H9 (cell line): ENCODE data around the gene CFI. TPM values are rescaled to one million over a fixed set of nuclear protein-coding genes. Genes with fewer than 3 reads are reported as not detected.

Source experiments
- DNase-seq: peaks from one replicate; pipeline ENCODE4 v3.0.0-alpha.2; 2017
- H2AFZ ChIP-seq: one replicate; pipeline ENCODE4 v1.6.1; 2013; ENCODE audit warnings: mild to moderate bottlenecking, low read length, control low read depth, moderate library complexity
- H2AK5ac ChIP-seq: 2 replicates; pipeline ENCODE4 v1.6.1; 2013; ENCODE audit warnings: low read length, control low read depth, mixed read lengths; ENCODE audit not compliant: insufficient read length
- H2BK120ac ChIP-seq: one replicate; pipeline ENCODE4 v1.6.1; 2013; ENCODE audit warnings: low read depth, mild to moderate bottlenecking, low read length, control low read depth, inconsistent platforms; ENCODE audit not compliant: poor library complexity, severe bottlenecking
- H2BK12ac ChIP-seq: 2 replicates; pipeline ENCODE4 v1.6.1; 2013; ENCODE audit warnings: low read length, control low read depth, mixed read lengths, low read depth; ENCODE audit not compliant: insufficient read length
- H2BK15ac ChIP-seq: 2 replicates; pipeline ENCODE4 v1.6.1; 2013; ENCODE audit warnings: low read depth, low read length, control low read depth
- H2BK20ac ChIP-seq: one replicate; pipeline ENCODE4 v1.6.1; 2013; ENCODE audit warnings: low read depth, mild to moderate bottlenecking, low read length, control low read depth, inconsistent platforms; ENCODE audit not compliant: poor library complexity, severe bottlenecking
- H2BK5ac ChIP-seq: 2 replicates; pipeline ENCODE4 v1.6.1; 2013; ENCODE audit warnings: low read length, control low read depth, mixed read lengths; ENCODE audit not compliant: insufficient read length
- H3K14ac ChIP-seq: 2 replicates; pipeline ENCODE4 v1.6.1; 2013; ENCODE audit warnings: low read length, control low read depth; ENCODE audit not compliant: insufficient read depth
- H3K18ac ChIP-seq: 2 replicates; pipeline ENCODE4 v1.6.1; 2013; ENCODE audit warnings: low read depth, mild to moderate bottlenecking, mixed read lengths, low read length, control low read depth; ENCODE audit not compliant: insufficient read length
- H3K23ac ChIP-seq: 2 replicates; pipeline ENCODE4 v1.6.1; 2013; ENCODE audit warnings: low read length, control low read depth, mixed read lengths, low read depth; ENCODE audit not compliant: insufficient read length
- H3K23me2 ChIP-seq: 2 replicates; pipeline ENCODE4 v1.6.1; 2013; ENCODE audit warnings: low read depth, mild to moderate bottlenecking, mixed read lengths, low read length, control low read depth; ENCODE audit not compliant: insufficient read length, poor library complexity, severe bottlenecking
- H3K27ac ChIP-seq: 2 replicates; pipeline ENCODE4 v1.5.1; 2013; ENCODE audit warnings: low read length, control low read depth, mixed read lengths, low read depth; ENCODE audit not compliant: insufficient read length
- H3K27me3 ChIP-seq: 2 replicates; pipeline ENCODE4 v1.6.1; 2013; ENCODE audit warnings: low read length, control low read depth, inconsistent platforms; ENCODE audit not compliant: insufficient read depth
- H3K4ac ChIP-seq: 2 replicates; pipeline ENCODE4 v1.6.1; 2013; ENCODE audit warnings: low read depth, mild to moderate bottlenecking, control low read depth, inconsistent platforms, low read length, moderate library complexity
- H3K4me1 ChIP-seq: 2 replicates; pipeline ENCODE4 v1.6.1; 2013; ENCODE audit warnings: low read length, control low read depth, inconsistent platforms; ENCODE audit not compliant: insufficient read depth
- H3K4me2 ChIP-seq: 2 replicates; pipeline ENCODE4 v1.6.1; 2013; ENCODE audit warnings: low read length, control low read depth, mixed read lengths; ENCODE audit not compliant: insufficient read length, insufficient read depth
- H3K56ac ChIP-seq: 2 replicates; pipeline ENCODE4 v1.6.1; 2013; ENCODE audit warnings: low read depth, mild to moderate bottlenecking, mixed read lengths, low read length, control low read depth; ENCODE audit not compliant: insufficient read length
- H3K79me1 ChIP-seq: 2 replicates; pipeline ENCODE4 v1.6.1; 2013; ENCODE audit warnings: low read depth, mild to moderate bottlenecking, moderate library complexity, low read length, control low read depth, inconsistent platforms; ENCODE audit not compliant: insufficient read depth, poor library complexity, severe bottlenecking
- H3K79me2 ChIP-seq: 2 replicates; pipeline ENCODE4 v1.6.1; 2013; ENCODE audit warnings: low read length, control low read depth, inconsistent platforms; ENCODE audit not compliant: insufficient read depth
- H3K9ac ChIP-seq: 2 replicates; pipeline ENCODE4 v1.6.1; 2013; ENCODE audit warnings: low read length, control low read depth, mixed read lengths; ENCODE audit not compliant: insufficient read length; ENCODE audit errors: extremely low read depth
- H3K9me3 ChIP-seq: one replicate; pipeline ENCODE4 v1.6.1; 2013; ENCODE audit warnings: low read depth, low read length, inconsistent platforms; ENCODE audit not compliant: control insufficient read depth
- H3T11ph ChIP-seq: one replicate; pipeline ENCODE4 v1.6.1; 2013; ENCODE audit warnings: mild to moderate bottlenecking, low read length, control low read depth, inconsistent platforms
- H4K20me1 ChIP-seq: one replicate; pipeline ENCODE4 v1.6.1; 2013; ENCODE audit not compliant: control insufficient read depth, insufficient read length, insufficient read depth
- H4K5ac ChIP-seq: 2 replicates; pipeline ENCODE4 v1.6.1; 2013; ENCODE audit warnings: low read depth, mild to moderate bottlenecking, mixed read lengths, low read length, control low read depth; ENCODE audit not compliant: insufficient read length
- H4K8ac ChIP-seq: replicated peaks from 2 replicates; pipeline ENCODE4 v1.6.1; 2013; ENCODE audit warnings: low read length, control low read depth, mixed read lengths, low read depth; ENCODE audit not compliant: insufficient read length
- H4K91ac ChIP-seq: 2 replicates; pipeline ENCODE4 v1.6.1; 2013; ENCODE audit warnings: low read depth, mild to moderate bottlenecking, moderate library complexity, mixed read lengths, low read length, control low read depth; ENCODE audit not compliant: insufficient read length
- H3K27ac Mint-ChIP-seq, 3 experiments: 2 replicates in 2 of 3; 3 replicates in 1 of 3; pipeline ENCODE4 v1.8.0; 2020 to 2021; ENCODE audit warnings: mixed read lengths in 3 of 3, mild to moderate bottlenecking in 1 of 3, moderate library complexity in 1 of 3
- H3K27me3 Mint-ChIP-seq: 2 replicates; pipeline ENCODE4 v1.8.0; 2021; ENCODE audit warnings: low read depth, mild to moderate bottlenecking, moderate library complexity, mixed read lengths
- H3K36me3 Mint-ChIP-seq, 3 experiments: 2 replicates in 2 of 3; 3 replicates in 1 of 3; pipeline ENCODE4 v1.8.0; 2020 to 2021; ENCODE audit warnings: low read depth in 3 of 3, mixed read lengths in 3 of 3; ENCODE audit not compliant: insufficient read depth in 1 of 3
- H3K4me1 Mint-ChIP-seq, 2 experiments: 2 replicates each; pipeline ENCODE4 v1.8.0; 2020; ENCODE audit warnings: mixed read lengths in 2 of 2
- H3K4me3 Mint-ChIP-seq, 2 experiments: 2 replicates in 1 of 2; 3 replicates in 1 of 2; pipeline ENCODE4 v1.8.0; 2020 to 2021; ENCODE audit warnings: mild to moderate bottlenecking in 2 of 2, mixed read lengths in 2 of 2, moderate library complexity in 1 of 2
- H3K9me3 Mint-ChIP-seq, 2 experiments: 2 replicates in 1 of 2; 3 replicates in 1 of 2; pipeline ENCODE4 v1.8.0; 2020; ENCODE audit warnings: mild to moderate bottlenecking in 2 of 2, mixed read lengths in 2 of 2, moderate library complexity in 1 of 2
- WGBS: extraction: QIAGEN DNeasy Blood & Tissue Kit; methylation state at CpG from one replicate; pipeline ENCODE4 v1.1.7; 2013; ENCODE audit warnings: missing lambda C conversion rate, low lambda C conversion rate, mixed read lengths; ENCODE audit not compliant: insufficient read length; ENCODE audit errors: extremely low coverage; 5-methylcytosine and 5-hydroxymethylcytosine counted together
- total RNA-seq: library from RNA; stranded (reverse); gene quantifications from 2 replicates; pipeline ENCODE4 v1.2.1, GENCODE V29; 2021
- TF ChIP-seq, protein P1 (sequence below): fragments of 200-600 bp; sonication (generic); conservative IDR thresholded peaks from 3 replicates; pipeline ENCODE4 v1.8.0; 2021; ENCODE audit warnings: antibody characterized with exemption, mild to moderate bottlenecking

CFI gene
- total RNA-seq, 1 experiment from 2014 or later, result not detected

GRCh38 chr4:109801099-109801789 lies 555 bp downstream of the CFI start:
- Histone ChIP-seq H3K27ac (no peak overlapping the region), H2BK15ac (no peak overlapping the region), H2BK120ac (no peak overlapping the region), H3K18ac (no peak overlapping the region), H3K56ac (no peak overlapping the region), H3K4ac (no peak overlapping the region), H4K91ac (no peak overlapping the region), H3K4me2 (no peak overlapping the region), H3K14ac (no peak overlapping the region), H2BK20ac (no peak overlapping the region), H3K9me3 (no peaks in the 10 kb centered on the region), H3K4me1 (no peaks in the 10 kb centered on the region), H3K79me1 (no peaks in the 10 kb centered on the region), H3K23me2 (no peaks in the 10 kb centered on the region), H3K79me2 (no peaks in the 10 kb centered on the region), H2AFZ (no peak overlapping the region), H3K27me3 (no peaks in the 10 kb centered on the region), H3T11ph (no peak overlapping the region), H2BK12ac (no peak overlapping the region), H2BK5ac (no peak overlapping the region), H3K9ac (no peak overlapping the region), H4K5ac (no peak overlapping the region), H2AK5ac (no peak overlapping the region), H4K20me1 (no peaks in the 10 kb centered on the region), H4K8ac (no peak overlapping the region), H3K23ac (no peak overlapping the region)
- Mint-ChIP-seq H3K27ac (no peak overlapping the region), H3K9me3 (peaks cover 3 to 5% of the 10 kb centered on the region in 2 experiments; a peak in 4 of 5 replicates), H3K4me3 (no peak overlapping the region), H3K36me3 (no peaks in the 10 kb centered on the region; a peak in 1 of 7 replicates), H3K4me1 (no peaks in the 10 kb centered on the region), H3K27me3 (no peaks in the 10 kb centered on the region)
- TF ChIP-seq, protein P1, sequence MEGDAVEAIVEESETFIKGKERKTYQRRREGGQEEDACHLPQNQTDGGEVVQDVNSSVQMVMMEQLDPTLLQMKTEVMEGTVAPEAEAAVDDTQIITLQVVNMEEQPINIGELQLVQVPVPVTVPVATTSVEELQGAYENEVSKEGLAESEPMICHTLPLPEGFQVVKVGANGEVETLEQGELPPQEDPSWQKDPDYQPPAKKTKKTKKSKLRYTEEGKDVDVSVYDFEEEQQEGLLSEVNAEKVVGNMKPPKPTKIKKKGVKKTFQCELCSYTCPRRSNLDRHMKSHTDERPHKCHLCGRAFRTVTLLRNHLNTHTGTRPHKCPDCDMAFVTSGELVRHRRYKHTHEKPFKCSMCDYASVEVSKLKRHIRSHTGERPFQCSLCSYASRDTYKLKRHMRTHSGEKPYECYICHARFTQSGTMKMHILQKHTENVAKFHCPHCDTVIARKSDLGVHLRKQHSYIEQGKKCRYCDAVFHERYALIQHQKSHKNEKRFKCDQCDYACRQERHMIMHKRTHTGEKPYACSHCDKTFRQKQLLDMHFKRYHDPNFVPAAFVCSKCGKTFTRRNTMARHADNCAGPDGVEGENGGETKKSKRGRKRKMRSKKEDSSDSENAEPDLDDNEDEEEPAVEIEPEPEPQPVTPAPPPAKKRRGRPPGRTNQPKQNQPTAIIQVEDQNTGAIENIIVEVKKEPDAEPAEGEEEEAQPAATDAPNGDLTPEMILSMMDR, result no peak
- no peak for DNase-seq
- WGBS, result no CpG with 5 or more reads among the region's 4 CpGs
